ENCODE results near the gene KRT27. TPM values are rescaled to one million over a fixed set of nuclear protein-coding genes. Genes with fewer than 3 reads are reported as not detected.

KRT27 gene
- total and polyA plus RNA-seq, 9 of the 15 experiments (the other 6 are each of a cell fraction or from before 2014, with no cell fraction given) = 0.10 TPM; not detected in 8

DNA sequence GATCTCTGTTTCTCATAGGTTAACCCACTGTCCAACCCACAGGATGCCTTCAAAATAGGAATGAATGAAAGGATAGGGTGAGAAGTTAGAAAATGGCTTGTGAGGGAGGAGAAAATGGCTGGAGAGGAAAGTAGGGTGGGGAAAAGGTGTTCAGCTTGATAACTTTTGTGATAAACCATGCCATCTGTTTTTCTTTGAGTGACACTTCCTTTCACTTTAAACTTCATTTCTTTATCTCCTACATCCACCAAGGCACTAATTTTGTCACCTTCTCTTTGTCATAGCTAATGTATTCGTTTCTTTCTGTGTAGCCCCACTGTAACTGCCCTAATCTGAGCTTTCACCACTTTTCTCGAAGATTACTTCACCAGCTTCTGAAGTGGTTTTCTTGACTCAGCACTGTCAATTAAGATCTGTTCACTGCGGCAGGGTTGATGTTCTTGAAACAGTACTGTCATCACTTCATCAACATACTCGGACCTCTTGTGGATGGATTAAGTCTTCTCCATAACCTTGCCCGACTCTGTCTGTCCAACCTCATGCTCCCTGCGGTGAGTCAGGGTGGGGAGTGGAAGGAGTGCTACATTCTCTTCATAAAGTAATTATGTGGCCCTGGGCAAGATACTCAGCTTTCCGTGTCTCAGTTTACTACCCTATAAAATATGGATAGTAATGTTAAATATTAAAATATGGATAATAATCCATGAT lies 45.5 kb upstream of the KRT27 start (continued):
- TF ChIP-seq ZNF586 (CRISPR knock-in tag; conservative IDR thresholded peaks at IDR 0.05) (no peak), HDAC6 (IDR thresholded peaks at IDR 0.05; ENCODE audit: low read depth, low read length) (no peak), SMARCE1 (IDR thresholded peaks at IDR 0.05) (peak; percentile 94), ESRRB (CRISPR knock-in tag; IDR thresholded peaks at IDR 0.05; ENCODE audit: borderline replicate concordance) (no peak), MTF1 (CRISPR knock-in tag; IDR thresholded peaks at IDR 0.05; ENCODE audit: borderline replicate concordance) (no peak), COPS2 (conservative IDR thresholded peaks at IDR 0.05) (no peak), TRIM28 (IDR thresholded peaks at IDR 0.05) (peak; percentile 81), CREM (IDR thresholded peaks at IDR 0.05; ENCODE audit: low read depth) (peak; percentile 72), CHD2 (IDR thresholded peaks at IDR 0.05; ENCODE audit: low read depth, low read length) (no peak), PHTF2 (CRISPR knock-in tag; IDR thresholded peaks at IDR 0.05) (no peak), MYNN (IDR thresholded peaks at IDR 0.05) (no peak), MYNN (CRISPR knock-in tag; IDR thresholded peaks at IDR 0.05) (no peak), ARHGAP35 (IDR thresholded peaks at IDR 0.05; ENCODE audit: partially characterized antibody) (peak; percentile 57), C11orf30 (IDR thresholded peaks at IDR 0.05; ENCODE audit: low read depth) (peak; percentile 91), SP2 (IDR thresholded peaks at IDR 0.05; ENCODE audit: extremely low read depth, low read depth, low read length, poor library complexity, severe bottlenecking) (no peak), FOXA1 (IDR thresholded peaks at IDR 0.05; ENCODE audit: borderline replicate concordance) (no peak), NFE2L1 (tag; IDR thresholded peaks at IDR 0.05; ENCODE audit: borderline replicate concordance, low read depth) (no peak), NR2C2 (CRISPR knock-in tag; IDR thresholded peaks at IDR 0.05) (no peak), NR2C2 (tag; IDR thresholded peaks at IDR 0.05) (peak; percentile 79), ZNF668 (CRISPR knock-in tag; IDR thresholded peaks at IDR 0.05) (no peak), NCOA4 (IDR thresholded peaks at IDR 0.05; ENCODE audit: partially characterized antibody) (no peak), HMGN3 (IDR thresholded peaks at IDR 0.05; ENCODE audit: borderline replicate concordance, extremely low read depth, insufficient read length, low read depth, low read length) (peak; percentile 97)
- TF ChIP-seq, protein P1, sequence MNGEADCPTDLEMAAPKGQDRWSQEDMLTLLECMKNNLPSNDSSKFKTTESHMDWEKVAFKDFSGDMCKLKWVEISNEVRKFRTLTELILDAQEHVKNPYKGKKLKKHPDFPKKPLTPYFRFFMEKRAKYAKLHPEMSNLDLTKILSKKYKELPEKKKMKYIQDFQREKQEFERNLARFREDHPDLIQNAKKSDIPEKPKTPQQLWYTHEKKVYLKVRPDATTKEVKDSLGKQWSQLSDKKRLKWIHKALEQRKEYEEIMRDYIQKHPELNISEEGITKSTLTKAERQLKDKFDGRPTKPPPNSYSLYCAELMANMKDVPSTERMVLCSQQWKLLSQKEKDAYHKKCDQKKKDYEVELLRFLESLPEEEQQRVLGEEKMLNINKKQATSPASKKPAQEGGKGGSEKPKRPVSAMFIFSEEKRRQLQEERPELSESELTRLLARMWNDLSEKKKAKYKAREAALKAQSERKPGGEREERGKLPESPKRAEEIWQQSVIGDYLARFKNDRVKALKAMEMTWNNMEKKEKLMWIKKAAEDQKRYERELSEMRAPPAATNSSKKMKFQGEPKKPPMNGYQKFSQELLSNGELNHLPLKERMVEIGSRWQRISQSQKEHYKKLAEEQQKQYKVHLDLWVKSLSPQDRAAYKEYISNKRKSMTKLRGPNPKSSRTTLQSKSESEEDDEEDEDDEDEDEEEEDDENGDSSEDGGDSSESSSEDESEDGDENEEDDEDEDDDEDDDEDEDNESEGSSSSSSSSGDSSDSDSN (IDR thresholded peaks at IDR 0.05; ENCODE audit: borderline replicate concordance in 1 of 2, low read depth in 2 of 2, low read length in 2 of 2) = 0 out of 4 replicates have a peak, but pooled peaks of 1 of the 2 experiments have one; percentile 63
- TF ChIP-seq, protein P2, sequence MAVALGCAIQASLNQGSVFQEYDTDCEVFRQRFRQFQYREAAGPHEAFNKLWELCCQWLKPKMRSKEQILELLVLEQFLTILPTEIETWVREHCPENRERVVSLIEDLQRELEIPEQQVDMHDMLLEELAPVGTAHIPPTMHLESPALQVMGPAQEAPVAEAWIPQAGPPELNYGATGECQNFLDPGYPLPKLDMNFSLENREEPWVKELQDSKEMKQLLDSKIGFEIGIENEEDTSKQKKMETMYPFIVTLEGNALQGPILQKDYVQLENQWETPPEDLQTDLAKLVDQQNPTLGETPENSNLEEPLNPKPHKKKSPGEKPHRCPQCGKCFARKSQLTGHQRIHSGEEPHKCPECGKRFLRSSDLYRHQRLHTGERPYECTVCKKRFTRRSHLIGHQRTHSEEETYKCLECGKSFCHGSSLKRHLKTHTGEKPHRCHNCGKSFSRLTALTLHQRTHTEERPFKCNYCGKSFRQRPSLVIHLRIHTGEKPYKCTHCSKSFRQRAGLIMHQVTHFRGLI (CRISPR knock-in tag; IDR thresholded peaks at IDR 0.05) = no peak
- TF ChIP-seq, protein P3, sequence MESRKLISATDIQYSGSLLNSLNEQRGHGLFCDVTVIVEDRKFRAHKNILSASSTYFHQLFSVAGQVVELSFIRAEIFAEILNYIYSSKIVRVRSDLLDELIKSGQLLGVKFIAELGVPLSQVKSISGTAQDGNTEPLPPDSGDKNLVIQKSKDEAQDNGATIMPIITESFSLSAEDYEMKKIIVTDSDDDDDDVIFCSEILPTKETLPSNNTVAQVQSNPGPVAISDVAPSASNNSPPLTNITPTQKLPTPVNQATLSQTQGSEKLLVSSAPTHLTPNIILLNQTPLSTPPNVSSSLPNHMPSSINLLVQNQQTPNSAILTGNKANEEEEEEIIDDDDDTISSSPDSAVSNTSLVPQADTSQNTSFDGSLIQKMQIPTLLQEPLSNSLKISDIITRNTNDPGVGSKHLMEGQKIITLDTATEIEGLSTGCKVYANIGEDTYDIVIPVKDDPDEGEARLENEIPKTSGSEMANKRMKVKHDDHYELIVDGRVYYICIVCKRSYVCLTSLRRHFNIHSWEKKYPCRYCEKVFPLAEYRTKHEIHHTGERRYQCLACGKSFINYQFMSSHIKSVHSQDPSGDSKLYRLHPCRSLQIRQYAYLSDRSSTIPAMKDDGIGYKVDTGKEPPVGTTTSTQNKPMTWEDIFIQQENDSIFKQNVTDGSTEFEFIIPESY (CRISPR knock-in tag; IDR thresholded peaks at IDR 0.05) = 0 out of 2 replicates have a peak, but pooled peaks have one; percentile 26

Data from K562 (cell line).